ENCODE data around the gene GPNMB.

DNA sequence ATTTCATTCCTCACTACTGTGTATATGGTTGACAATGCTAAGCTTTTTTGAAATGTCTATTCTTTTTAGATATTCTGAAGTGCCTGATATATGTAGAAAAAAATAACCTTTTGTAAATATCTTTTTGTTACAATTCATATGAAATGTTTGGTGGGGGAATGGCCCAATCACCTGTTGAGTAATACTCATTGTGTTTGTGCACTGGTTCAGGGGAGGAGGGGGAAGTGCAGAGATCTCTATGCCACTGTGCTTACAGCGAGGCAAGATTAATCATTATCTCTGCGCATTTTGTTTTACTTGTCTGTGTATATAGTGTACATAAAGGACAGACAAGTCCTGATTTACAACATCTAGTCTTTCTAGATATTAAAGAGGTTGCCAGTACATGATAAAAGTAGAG, 39.6 kb upstream of the GPNMB start:
- TF ChIP-seq, protein P1, sequence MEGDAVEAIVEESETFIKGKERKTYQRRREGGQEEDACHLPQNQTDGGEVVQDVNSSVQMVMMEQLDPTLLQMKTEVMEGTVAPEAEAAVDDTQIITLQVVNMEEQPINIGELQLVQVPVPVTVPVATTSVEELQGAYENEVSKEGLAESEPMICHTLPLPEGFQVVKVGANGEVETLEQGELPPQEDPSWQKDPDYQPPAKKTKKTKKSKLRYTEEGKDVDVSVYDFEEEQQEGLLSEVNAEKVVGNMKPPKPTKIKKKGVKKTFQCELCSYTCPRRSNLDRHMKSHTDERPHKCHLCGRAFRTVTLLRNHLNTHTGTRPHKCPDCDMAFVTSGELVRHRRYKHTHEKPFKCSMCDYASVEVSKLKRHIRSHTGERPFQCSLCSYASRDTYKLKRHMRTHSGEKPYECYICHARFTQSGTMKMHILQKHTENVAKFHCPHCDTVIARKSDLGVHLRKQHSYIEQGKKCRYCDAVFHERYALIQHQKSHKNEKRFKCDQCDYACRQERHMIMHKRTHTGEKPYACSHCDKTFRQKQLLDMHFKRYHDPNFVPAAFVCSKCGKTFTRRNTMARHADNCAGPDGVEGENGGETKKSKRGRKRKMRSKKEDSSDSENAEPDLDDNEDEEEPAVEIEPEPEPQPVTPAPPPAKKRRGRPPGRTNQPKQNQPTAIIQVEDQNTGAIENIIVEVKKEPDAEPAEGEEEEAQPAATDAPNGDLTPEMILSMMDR (IDR thresholded peaks at IDR 0.05; ENCODE audit: low read length): no peak
- TF ChIP-seq EZH2 (IDR thresholded peaks at IDR 0.05; ENCODE audit: borderline replicate concordance, low read length): no peak
